Left ventricle myocardium superior (tissue), 1 donor: ENCODE data around the gene PDXK. TPM values are rescaled to one million over a fixed set of nuclear protein-coding genes. Genes with fewer than 3 reads are reported as not detected.

Experiments used
- ATAC-seq: fragments of 200-7000 bp; cut with Tn5 transposase; one replicate; pipeline ENCODE4 v1.9.1; 2020; ENCODE audit warnings: mild to moderate bottlenecking, moderate library complexity
- DNase-seq: peaks from one replicate; pipeline ENCODE4 v3.0.0-alpha.2; 2020
- intact Hi-C: fragments of 100-400 bp; cut with micrococcal nuclease; formaldehyde crosslinking; loops from one replicate; pipeline ENCODE4 v1.11.0; 2022
- total RNA-seq: library from RNA; stranded (reverse); fragmentation: NEBNext Ultra II Directional; extraction: Animal tissue kit (Norgen Biotek cat#: 25700); gene quantifications from one replicate; pipeline ENCODE4 v1.2.1, GENCODE V29; 2021
- donor health status: DM: no; HTN: yes; CAD: no; lungs with severe emphysema.

The PDXK gene
- total RNA-seq, 1 donor from 2014 or later: 117 TPM

GRCh38 chr21:43792406-43792805 is 73.5 kb downstream of the PDXK start:
- intact Hi-C loops: no loop called here
- no peak for ATAC-seq
- no peak for DNase-seq

- intact Hi-C loops: no loop called here
- ATAC-seq (no peak), DNase-seq (no peak)
These were observed 74.3 kb downstream of the PDXK start for GRCh38 chr21:43793243-43793642.

- no peak for ATAC-seq
- DNase-seq: no peak
- intact Hi-C loops: no loop called here
These were observed 75.4 kb downstream of the PDXK start for GRCh38 chr21:43794311-43794710.

- no peak for DNase-seq
- ATAC-seq: no peak
- intact Hi-C loops: no loop called here
These were observed 75.9 kb downstream of the PDXK start for GRCh38 chr21:43794857-43795256.

GRCh38 chr21:43797415-43797814 is 78.5 kb downstream of the PDXK start:
- DNase-seq (no peak), ATAC-seq (no peak)
- intact Hi-C loops: no loop called here

GRCh38 chr21:43797925-43798715 is 79.2 kb downstream of the PDXK start:
- ATAC-seq (no peak), DNase-seq (no peak)
- intact Hi-C loops: no loop called here

GRCh38 chr21:43799301-43799840 is 80.4 kb downstream of the PDXK start:
- ATAC-seq (no peak), DNase-seq (no peak)
- intact Hi-C loops: no loop called here

GRCh38 chr21:43800124-43800523 is 81.2 kb downstream of the PDXK start:
- DNase-seq: no peak
- intact Hi-C loops: no loop called here
- ATAC-seq: no peak

GRCh38 chr21:43800566-43800965 is 81.6 kb downstream of the PDXK start:
- intact Hi-C loops: no loop called here
- no peak for ATAC-seq
- no peak for DNase-seq

- DNase-seq: no peak
- no peak for ATAC-seq
- intact Hi-C loops: no loop called here
These were observed 82.3 kb downstream of the PDXK start for GRCh38 chr21:43801006-43801783.

GRCh38 chr21:43802713-43803313 is 83.9 kb downstream of the PDXK start:
- intact Hi-C loops: no loop called here
- DNase-seq: no peak
- no peak for ATAC-seq

GRCh38 chr21:43803558-43804300 is 84.8 kb downstream of the PDXK start:
- DNase-seq: no peak
- intact Hi-C loops: no loop called here
- no peak for ATAC-seq

GRCh38 chr21:43805275-43805800 is 86.4 kb downstream of the PDXK start:
- DNase-seq: no peak
- intact Hi-C loops: no loop called here

GRCh38 chr21:43806017-43806710 is 87.2 kb downstream of the PDXK start:
- no peak for DNase-seq
- ATAC-seq: no peak
- intact Hi-C loops: no loop called here

More at GRCh38 chr21:43805275-43805800, 86.4 kb downstream of the PDXK start:
- no peak for ATAC-seq

- DNase-seq (no peak), ATAC-seq (no peak)
- intact Hi-C loops: no loop called here
These were observed 89.4 kb downstream of the PDXK start for GRCh38 chr21:43808367-43808766.

- DNase-seq: no peak
- ATAC-seq: no peak
- intact Hi-C loops: no loop called here
These were observed 89.9 kb downstream of the PDXK start for GRCh38 chr21:43808832-43809251.

GRCh38 chr21:43809346-43809799 is 90.4 kb downstream of the PDXK start:
- no peak for ATAC-seq
- DNase-seq: no peak
- intact Hi-C loops: no loop called here

- ATAC-seq: no peak
- no peak for DNase-seq
- intact Hi-C loops: no loop called here
These were observed 91.0 kb downstream of the PDXK start for GRCh38 chr21:43809853-43810504.
